K562 (cell line): ENCODE measurements around the gene AHI1. TPM values are rescaled to one million over a fixed set of nuclear protein-coding genes. Genes with fewer than 3 reads are reported as not detected.

ENCODE experiments used
- ATAC-seq: fragments of 200-7000 bp; cut with Tn5 transposase; 3 replicates; pipeline ENCODE4 v1.9.1; 2020; ENCODE audit warnings: moderate library complexity
- BruUV-seq: library from RNA; stranded (reverse); fragments of 400-500 nt; replicated peaks from 2 replicates; lab custom pipeline; 2021; lab: Mats Ljungman, UMichigan
- CTCF ChIA-PET: fragments of 300-600 bp; formaldehyde crosslinking; extraction: SDS; loops from one replicate; lab custom pipeline; 2021; ENCODE audit warnings: low intra/inter-chr PET ratio; lab: Yijun Ruan, JAX
- POLR2A ChIA-PET: fragments of 300-600, 350-650 bp; sonication (Branson Sonifier 250); formaldehyde crosslinking; extraction: SDS; loops from one replicate; lab custom pipeline; 2021; ENCODE audit warnings: antibody characterized with exemption, inconsistent platforms; lab: Yijun Ruan, JAX
- DNase-seq, 4 experiments: peaks; one replicate each; pipeline versions ENCODE4 v3.0.0 to v3.0.0-alpha.2; 2011 to 2018; ENCODE audit warnings: low spot score in 3 of 4, mixed read lengths in 3 of 4; ENCODE audit errors: extremely low read depth in 1 of 4
- FAIRE-seq: peaks from 2 replicates; lab custom pipeline; 2011; peaks lifted over from hg19 to GRCh38; lab: Jason Lieb, UNC
- H2AFZ ChIP-seq: 2 replicates; pipeline ENCODE4 v1.6.0; 2011; ENCODE audit warnings: low read depth, low read length, control low read depth, inconsistent platforms
- H3K27ac ChIP-seq: fragments of 200-600 bp; 3 replicates; pipeline ENCODE4 v1.8.0; 2011; ENCODE audit warnings: low read depth, mild to moderate bottlenecking, control low read depth, inconsistent platforms, low read length, moderate library complexity, mixed read lengths; ENCODE audit errors: extremely low read depth
- H3K27me3 ChIP-seq, 2 experiments: fragments of 300-600 bp in 1 of 2; 2 replicates in 1 of 2; 3 replicates in 1 of 2; pipeline versions ENCODE4 v1.6.0 to v1.8.0; 2011; ENCODE audit warnings: inconsistent platforms in 2 of 2, low read length in 2 of 2, mild to moderate bottlenecking in 1 of 2, mixed read lengths in 1 of 2, moderate library complexity in 1 of 2; ENCODE audit not compliant: control insufficient read depth in 2 of 2, insufficient read depth in 2 of 2
- H3K36me3 ChIP-seq: fragments of 300-600 bp; 3 replicates; pipeline ENCODE4 v1.8.0; 2011; ENCODE audit warnings: mild to moderate bottlenecking, low read length, inconsistent platforms; ENCODE audit not compliant: control insufficient read depth, insufficient read depth
- H3K4me1 ChIP-seq, 2 experiments: fragments of 200-600 bp in 1 of 2; replicated peaks in 1 of 2; 2 replicates in 1 of 2; 3 replicates in 1 of 2; pipeline versions ENCODE4 v1.5.1 to v1.8.0; 2011; ENCODE audit warnings: inconsistent platforms in 2 of 2, low read length in 2 of 2, mild to moderate bottlenecking in 1 of 2, mixed read lengths in 1 of 2, moderate library complexity in 1 of 2; ENCODE audit not compliant: control insufficient read depth in 2 of 2, insufficient read depth in 2 of 2
- H3K4me2 ChIP-seq: 2 replicates; pipeline ENCODE4 v1.6.1; 2011; ENCODE audit warnings: low read length, control low read depth, inconsistent platforms, mixed read lengths; ENCODE audit not compliant: insufficient read depth
- H3K4me3 ChIP-seq: fragments of 200-600 bp; sonication (generic), shearing (Covaris generic); 2 replicates; pipeline ENCODE4 v1.5.1; 2016; ENCODE audit warnings: control low read depth, inconsistent platforms
- H3K79me2 ChIP-seq: fragments of 200-600 bp; 3 replicates; pipeline ENCODE4 v1.8.0; 2011; ENCODE audit warnings: low read length, inconsistent platforms; ENCODE audit not compliant: control insufficient read depth, insufficient read depth
- H3K9ac ChIP-seq, 2 experiments: 2 replicates each; pipeline versions ENCODE4 v1.6.0 to v1.6.1; 2011; ENCODE audit warnings: low read depth in 2 of 2, low read length in 2 of 2, control low read depth in 1 of 2, inconsistent platforms in 1 of 2, mild to moderate bottlenecking in 1 of 2, mixed read lengths in 1 of 2; ENCODE audit not compliant: insufficient read depth in 1 of 2
- H3K9me1 ChIP-seq: one replicate; pipeline ENCODE4 v1.6.0; 2011; ENCODE audit warnings: inconsistent platforms, mild to moderate bottlenecking, low read length, moderate library complexity; ENCODE audit not compliant: control insufficient read depth, insufficient read depth
- H3K9me3 ChIP-seq: replicated peaks from 2 replicates; pipeline ENCODE4 v1.5.1; 2011; ENCODE audit warnings: low read depth, low read length, inconsistent platforms; ENCODE audit not compliant: control insufficient read depth, insufficient read depth
- H4K20me1 ChIP-seq: replicated peaks from 2 replicates; pipeline ENCODE4 v1.6.1; 2011; ENCODE audit warnings: low read length, inconsistent platforms, mixed read lengths; ENCODE audit not compliant: control insufficient read depth, insufficient read depth
- ATF4 ChIP-seq: fragments of 450-650 bp; formaldehyde crosslinking; IDR thresholded peaks from 2 replicates; pipeline ENCODE4 v1.4.0; 2022; ENCODE audit warnings: mild to moderate bottlenecking, moderate library complexity
- CBX1 ChIP-seq: sonication (generic); IDR thresholded peaks from 2 replicates; pipeline ENCODE4 v1.6.1; 2016; ENCODE audit warnings: antibody characterized with exemption, low read depth, mild to moderate bottlenecking
- CXXC5 ChIP-seq: fragments of 250-450 bp; sonication (Bioruptor Pico); IDR thresholded peaks from 2 replicates; pipeline ENCODE4 v1.8.0; 2022; ENCODE audit warnings: inconsistent platforms, mild to moderate bottlenecking, moderate library complexity
- GATA2 ChIP-seq: sonication (generic); formaldehyde crosslinking; IDR thresholded peaks from 2 replicates; pipeline ENCODE4 v1.4.0; 2020; ENCODE audit warnings: mild to moderate bottlenecking, missing genetic modification reagents
- JUNB ChIP-seq: fragments of 450-650 bp; formaldehyde crosslinking; conservative IDR thresholded peaks from 2 replicates; pipeline ENCODE4 v1.4.0; 2020; ENCODE audit warnings: mild to moderate bottlenecking
- KDM1A ChIP-seq, 2 experiments: fragments of 450-650 bp; IDR thresholded peaks; 2 replicates each; pipeline ENCODE4 v1.6.1; 2016; ENCODE audit warnings: mild to moderate bottlenecking in 2 of 2
- KLF6 ChIP-seq: fragments of 250-450 bp; sonication (Bioruptor Pico); IDR thresholded peaks from 2 replicates; pipeline ENCODE4 v1.4.0; 2020; ENCODE audit warnings: mild to moderate bottlenecking, moderate library complexity, borderline replicate concordance
- MCM5 ChIP-seq: fragments of 450-650 bp; IDR thresholded peaks from 2 replicates; pipeline ENCODE4 v1.6.1; 2016; ENCODE audit warnings: low read depth
- NEUROD1 ChIP-seq: fragments of 150-350 bp; IDR thresholded peaks from 2 replicates; pipeline ENCODE4 v1.6.1; 2014; ENCODE audit warnings: borderline replicate concordance, low read length, low read depth; ENCODE audit not compliant: partially characterized antibody
- NR1H2 ChIP-seq: sonication (generic); formaldehyde crosslinking; IDR thresholded peaks from 2 replicates; pipeline ENCODE4 v1.4.0; 2020; ENCODE audit warnings: mild to moderate bottlenecking, missing genetic modification reagents
- PCBP2 ChIP-seq: fragments of 200-400 bp; formaldehyde crosslinking; IDR thresholded peaks from 2 replicates; pipeline ENCODE4 v1.6.1; 2018; ENCODE audit warnings: low read length, low read depth, mild to moderate bottlenecking, moderate library complexity; ENCODE audit not compliant: poor library complexity, severe bottlenecking
- PTTG1 ChIP-seq: fragments of 450-650 bp; IDR thresholded peaks from 2 replicates; pipeline ENCODE4 v1.6.1; 2016; ENCODE audit warnings: low read depth, mild to moderate bottlenecking, missing genetic modification characterization, missing compliant biosample characterization
- SMAD3 ChIP-seq: fragments of 450-650 bp; formaldehyde crosslinking; conservative IDR thresholded peaks from 2 replicates; pipeline ENCODE4 v1.4.0; 2020; ENCODE audit warnings: mild to moderate bottlenecking
- SMARCA5 ChIP-seq: fragments of 450-650 bp; IDR thresholded peaks from 2 replicates; pipeline ENCODE4 v1.6.1; 2016
- TSHZ1 ChIP-seq: fragments of 250-450 bp; sonication (Bioruptor Pico); IDR thresholded peaks from 2 replicates; pipeline ENCODE4 v1.4.0; 2020; ENCODE audit warnings: mild to moderate bottlenecking, moderate library complexity
- ZC3H11A ChIP-seq: IDR thresholded peaks from 2 replicates; pipeline ENCODE4 v1.6.1; 2012; ENCODE audit warnings: low read depth, low read length, improper control_type of control experiment
- ZNF586 ChIP-seq: fragments of 450-650 bp; formaldehyde crosslinking; conservative IDR thresholded peaks from 2 replicates; pipeline ENCODE4 v1.4.0; 2020; ENCODE audit warnings: mild to moderate bottlenecking, moderate library complexity
- WGBS: fragments of 100-300 bp; shearing (Covaris generic); methylation state at CpG from one replicate; pipeline ENCODE4 v1.1.6; 2016; ENCODE audit warnings: low coverage, mixed read lengths; ENCODE audit not compliant: insufficient coverage; ENCODE audit errors: missing lambda C conversion rate; 5-methylcytosine and 5-hydroxymethylcytosine counted together
- in situ Hi-C: fragments of 300-500 bp; cut with MboI; formaldehyde crosslinking; loops from 4 replicates; pipeline ENCODE4 v1.15.0; 2018; ENCODE audit warnings: inconsistent platforms, mixed read lengths
- intact Hi-C: fragments of 100-400 bp; cut with micrococcal nuclease; formaldehyde crosslinking; loops from 2 replicates; pipeline ENCODE4 v1.14.2; 2022
- polyA plus RNA-seq, 8 experiments: library from polyadenylated mRNA; depleted of rRNA in 4 of 8; stranded (reverse) in 5 of 8; unstranded in 3 of 8; fragments of >200 nt; fragmentation: Nextera tagmentation in 2 of 8; fragmentation: Illumina TruSeq in 1 of 8; extraction: Ambion mirVana in 2 of 8; extraction: Trizol in 1 of 8; gene quantifications; 2 replicates each; pipeline versions ENCODE4 v1.2.1 to v1.2.3, GENCODE V29; 2011 to 2014; ENCODE audit warnings: inconsistent platforms in 1 of 8, missing spikeins in 1 of 8
- total RNA-seq, 7 experiments: library from RNA; depleted of rRNA in 6 of 7; stranded (reverse); fragments of >200 nt in 6 of 7; fragmentation: Illumina TruSeq in 2 of 7; extraction: Trizol in 2 of 7; gene quantifications; 2 replicates each; pipeline versions ENCODE4 v1.2.1 to v1.2.3, GENCODE V29; 2011 to 2021; ENCODE audit warnings: low replicate concordance in 1 of 7
- TF ChIP-seq, protein P1 (sequence below): fragments of 450-650 bp; formaldehyde crosslinking; IDR thresholded peaks from 2 replicates; pipeline ENCODE4 v1.4.0; 2022; ENCODE audit warnings: missing genetic modification characterization

The AHI1 gene
- total and polyA plus RNA-seq, 9 of the 15 experiments (the other 6 are each of a cell fraction or from before 2014, with no cell fraction given) = 24.7 to 54.9 (median 32.2) TPM

DNA sequence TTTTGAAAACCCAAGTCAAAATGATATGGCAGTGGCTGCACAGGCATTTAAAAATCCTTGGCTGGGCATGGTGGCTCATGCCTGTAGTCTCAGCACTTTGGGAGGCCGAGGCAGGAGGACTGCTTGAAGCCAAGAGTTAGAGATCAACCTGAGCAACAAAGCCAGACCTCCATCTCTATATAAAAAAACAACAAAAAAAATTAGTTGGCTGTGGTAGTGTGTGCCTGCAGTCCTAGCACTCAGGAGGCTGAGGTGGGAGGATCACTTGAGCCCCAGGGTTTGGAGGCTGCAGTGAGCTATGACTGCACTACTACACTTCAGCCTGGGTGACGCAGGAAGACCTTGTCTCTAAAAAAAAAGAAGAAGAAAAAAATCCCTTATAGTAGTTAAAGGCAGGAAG, 173.6 kb downstream of the AHI1 start:
- DNase-seq = no peak
- H3K27me3 ChIP-seq = no peaks in the 10 kb centered on the region
- in situ Hi-C loops = no loop called here
- H3K4me2 ChIP-seq = no peak overlapping the region
- H3K9ac ChIP-seq = peak overlapping the region in 1 of 2 experiments; percentile 70; a peak in 2 of 4 replicates
- WGBS = 45% methylated on average over 2 of the region's 2 CpGs
- H3K36me3 ChIP-seq = peaks cover 16% of the 10 kb centered on the region; the same call in 2 of the 3 replicates
- H3K79me2 ChIP-seq = no peaks in the 10 kb centered on the region; the same call in 2 of the 3 replicates
- no peak for ATAC-seq
- POLR2A ChIA-PET = interaction anchor here (1.3 kb wide), 1 partner anchor 15 kb away, joined by 3 read pairs; no protein-coding TSS in a partner anchor
- H3K9me3 ChIP-seq = peaks cover 3% of the 10 kb centered on the region; the same call in 1 of the 2 replicates
- H3K4me1 ChIP-seq = peaks cover 28 to 70% of the 10 kb centered on the region in 2 experiments
- no peak overlapping the region for H2AFZ ChIP-seq
- CTCF ChIA-PET = no interaction called here
- no peaks in the 10 kb centered on the region for H3K9me1 ChIP-seq
- FAIRE-seq = no peak
- H3K27ac ChIP-seq = peak overlapping the region; percentile 91
- no TSS peak for BruUV-seq
- H3K4me3 ChIP-seq = no peak overlapping the region
- intact Hi-C loops = loop anchor here (1.0 to 10.0 kb wide), 13 partner anchors 18 to 272 kb away; partner anchors contain the start of gene HBS1L
- H4K20me1 ChIP-seq = no peaks in the 10 kb centered on the region
- no peak for TF ChIP-seq ZNF586 (CRISPR knock-in tag)
- TF ChIP-seq GATA2 (CRISPR knock-in tag) = no peak
- TF ChIP-seq ZC3H11A = no peak
- TF ChIP-seq PTTG1 (tag) = peak; percentile 44; the same call in 1 of the 2 replicates
- no peak; the same call in none of the 2 replicates for TF ChIP-seq CXXC5 (CRISPR knock-in tag)
- TF ChIP-seq PCBP2 = no peak
- TF ChIP-seq ATF4 = peak; percentile 33; the same call in 1 of the 2 replicates
- no peak for TF ChIP-seq JUNB (CRISPR knock-in tag)
- TF ChIP-seq MCM5 = no peak
- TF ChIP-seq, protein P1, sequence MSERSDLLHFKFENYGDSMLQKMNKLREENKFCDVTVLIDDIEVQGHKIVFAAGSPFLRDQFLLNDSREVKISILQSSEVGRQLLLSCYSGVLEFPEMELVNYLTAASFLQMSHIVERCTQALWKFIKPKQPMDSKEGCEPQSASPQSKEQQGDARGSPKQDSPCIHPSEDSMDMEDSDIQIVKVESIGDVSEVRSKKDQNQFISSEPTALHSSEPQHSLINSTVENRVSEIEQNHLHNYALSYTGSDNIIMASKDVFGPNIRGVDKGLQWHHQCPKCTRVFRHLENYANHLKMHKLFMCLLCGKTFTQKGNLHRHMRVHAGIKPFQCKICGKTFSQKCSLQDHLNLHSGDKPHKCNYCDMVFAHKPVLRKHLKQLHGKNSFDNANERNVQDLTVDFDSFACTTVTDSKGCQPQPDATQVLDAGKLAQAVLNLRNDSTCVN (CRISPR knock-in tag) = 0 out of 2 replicates have a peak, but pooled peaks have one; percentile 55
- peak; percentile 63; the same call in 1 of the 2 replicates for TF ChIP-seq KLF6 (CRISPR knock-in tag)
- 0 out of 2 replicates have a peak, but pooled peaks have one; percentile 8 for TF ChIP-seq SMAD3 (CRISPR knock-in tag)
- 0 out of 2 replicates have a peak, but pooled peaks have one; percentile 29 for TF ChIP-seq SMARCA5
- TF ChIP-seq NEUROD1 = no peak
- peak; percentile 37 to 58; a peak in 3 of 4 replicates for TF ChIP-seq KDM1A (IDR thresholded peaks at IDR 0.05)
- no peak for TF ChIP-seq NR1H2
- 0 out of 2 replicates have a peak, but pooled peaks have one; percentile 34 for TF ChIP-seq TSHZ1
- no peak for TF ChIP-seq CBX1
